Measurements from ENCODE around the gene UBE2O. TPM values are rescaled to one million over a fixed set of nuclear protein-coding genes. Genes with fewer than 3 reads are reported as not detected.

UBE2O gene
- total and polyA plus RNA-seq, 4 donors = 25.0 to 47.4 (median 35.8) TPM

GRCh38 chr17:76382351-76382802, 70.6 kb downstream of the UBE2O start:
- H3K27ac ChIP-seq (ENCODE audit: low read depth, low read length) = peak overlapping the region; percentile 84
- H3K4me3 ChIP-seq (ENCODE audit: low read depth, low read length) = peak overlapping the region; percentile 58
- no peaks in the 10 kb centered on the region for H3K9me3 ChIP-seq (ENCODE audit: control insufficient read depth, insufficient read depth, low read length)
- 15% methylated on average over 20 of the region's 21 CpGs for WGBS (ENCODE audit: insufficient coverage)
- peak in 1 of 6 donors; percentile 73 for DNase-seq (ENCODE audit: low read depth in 4 of 6, low spot score in 6 of 6)
- H3K4me1 ChIP-seq (ENCODE audit: control insufficient read depth, insufficient read depth, low read length) = peaks cover 56% of the 10 kb centered on the region
- peaks cover 37% of the 10 kb centered on the region for H3K27me3 ChIP-seq (ENCODE audit: control insufficient read depth, insufficient read depth, low read length)
- H3K36me3 ChIP-seq (ENCODE audit: control insufficient read depth, insufficient read depth, low read length) = peaks cover 12% of the 10 kb centered on the region

GRCh38 chr17:76381633-76382350, 71.2 kb downstream of the UBE2O start:
- WGBS (ENCODE audit: insufficient coverage) = 69% methylated on average over 17 of the region's 19 CpGs
- peaks cover 6% of the 10 kb centered on the region for H3K36me3 ChIP-seq (ENCODE audit: control insufficient read depth, insufficient read depth, low read length)
- peaks cover 59% of the 10 kb centered on the region for H3K4me1 ChIP-seq (ENCODE audit: control insufficient read depth, insufficient read depth, low read length)
- H3K27me3 ChIP-seq (ENCODE audit: control insufficient read depth, insufficient read depth, low read length) = peaks cover 37% of the 10 kb centered on the region
- peak in 1 of 6 donors; percentile 74 for DNase-seq (ENCODE audit: low read depth in 4 of 6, low spot score in 6 of 6)
- H3K4me3 ChIP-seq (ENCODE audit: low read depth, low read length) = peak overlapping the region; percentile 58
- peak overlapping the region; percentile 84 for H3K27ac ChIP-seq (ENCODE audit: low read depth, low read length)
- H3K9me3 ChIP-seq (ENCODE audit: control insufficient read depth, insufficient read depth, low read length) = no peaks in the 10 kb centered on the region

- 91% methylated on average over 17 of the region's 21 CpGs for WGBS (ENCODE audit: insufficient coverage)
- H3K27me3 ChIP-seq (ENCODE audit: control insufficient read depth, insufficient read depth, low read length) = peaks cover 19% of the 10 kb centered on the region
- H3K27ac ChIP-seq (ENCODE audit: low read depth, low read length) = no peak overlapping the region
- peaks cover 53% of the 10 kb centered on the region for H3K4me1 ChIP-seq (ENCODE audit: control insufficient read depth, insufficient read depth, low read length)
- no peak overlapping the region for H3K4me3 ChIP-seq (ENCODE audit: low read depth, low read length)
- DNase-seq (ENCODE audit: low read depth in 4 of 6, low spot score in 6 of 6) = no peak
- H3K9me3 ChIP-seq (ENCODE audit: control insufficient read depth, insufficient read depth, low read length) = no peaks in the 10 kb centered on the region
- H3K36me3 ChIP-seq (ENCODE audit: control insufficient read depth, insufficient read depth, low read length) = no peaks in the 10 kb centered on the region
Observed at GRCh38 chr17:76379646-76380376, 73.1 kb downstream of the UBE2O start.

DNA sequence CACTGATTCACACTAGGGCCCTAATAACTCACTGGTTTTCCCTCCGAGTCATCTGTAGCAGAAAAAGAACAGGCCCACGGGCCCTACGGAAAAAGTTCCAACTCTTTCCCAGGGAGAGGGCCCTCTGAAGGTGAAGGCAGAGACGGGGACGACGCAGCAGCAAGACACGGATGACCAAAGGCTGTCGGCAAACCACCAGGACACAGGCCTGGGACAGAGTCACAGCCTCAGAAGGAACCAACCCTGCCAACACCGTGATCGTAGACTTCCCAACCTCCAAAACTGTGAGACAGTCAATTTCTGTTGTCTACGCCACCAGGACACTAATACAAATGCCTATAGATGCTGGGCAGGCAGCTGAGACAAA, 73.7 kb downstream of the UBE2O start:
- no peak for DNase-seq (ENCODE audit: low read depth in 4 of 6, low spot score in 6 of 6)
- WGBS (ENCODE audit: insufficient coverage) = 81% methylated on average over 8 of the region's 11 CpGs
- no peaks in the 10 kb centered on the region for H3K36me3 ChIP-seq (ENCODE audit: control insufficient read depth, insufficient read depth, low read length)
- peaks cover 55% of the 10 kb centered on the region for H3K4me1 ChIP-seq (ENCODE audit: control insufficient read depth, insufficient read depth, low read length)
- H3K27me3 ChIP-seq (ENCODE audit: control insufficient read depth, insufficient read depth, low read length) = peaks cover 16% of the 10 kb centered on the region
- H3K9me3 ChIP-seq (ENCODE audit: control insufficient read depth, insufficient read depth, low read length) = no peaks in the 10 kb centered on the region
- H3K27ac ChIP-seq (ENCODE audit: low read depth, low read length) = no peak overlapping the region
- H3K4me3 ChIP-seq (ENCODE audit: low read depth, low read length) = no peak overlapping the region

- H3K4me1 ChIP-seq (ENCODE audit: control insufficient read depth, insufficient read depth, low read length) = peaks cover 56% of the 10 kb centered on the region
- no peak overlapping the region for H3K4me3 ChIP-seq (ENCODE audit: low read depth, low read length)
- H3K9me3 ChIP-seq (ENCODE audit: control insufficient read depth, insufficient read depth, low read length) = no peaks in the 10 kb centered on the region
- WGBS (ENCODE audit: insufficient coverage) = 92% methylated on average over 2 of the region's 5 CpGs
- H3K36me3 ChIP-seq (ENCODE audit: control insufficient read depth, insufficient read depth, low read length) = no peaks in the 10 kb centered on the region
- no peak overlapping the region for H3K27ac ChIP-seq (ENCODE audit: low read depth, low read length)
- peaks cover 14% of the 10 kb centered on the region for H3K27me3 ChIP-seq (ENCODE audit: control insufficient read depth, insufficient read depth, low read length)
- no peak for DNase-seq (ENCODE audit: low read depth in 4 of 6, low spot score in 6 of 6)
Observed at GRCh38 chr17:76378548-76379274, 74.2 kb downstream of the UBE2O start.

GRCh38 chr17:76376318-76377133, 76.4 kb downstream of the UBE2O start:
- Histone ChIP-seq H3K9me3 (ENCODE audit: control insufficient read depth, insufficient read depth, low read length) (no peaks in the 10 kb centered on the region), H3K27me3 (ENCODE audit: control insufficient read depth, insufficient read depth, low read length) (no peaks in the 10 kb centered on the region), H3K27ac (ENCODE audit: low read depth, low read length) (no peak overlapping the region), H3K36me3 (ENCODE audit: control insufficient read depth, insufficient read depth, low read length) (no peaks in the 10 kb centered on the region), H3K4me3 (ENCODE audit: low read depth, low read length) (no peak overlapping the region), H3K4me1 (ENCODE audit: control insufficient read depth, insufficient read depth, low read length) (peaks cover 39% of the 10 kb centered on the region)
- no peak for DNase-seq (ENCODE audit: low read depth in 4 of 6, low spot score in 6 of 6)
- 74% methylated on average over 7 of the region's 8 CpGs for WGBS (ENCODE audit: insufficient coverage)

GRCh38 chr17:76371656-76372628, 81.0 kb downstream of the UBE2O start:
- Histone ChIP-seq H3K27me3 (ENCODE audit: control insufficient read depth, insufficient read depth, low read length) (no peaks in the 10 kb centered on the region), H3K4me1 (ENCODE audit: control insufficient read depth, insufficient read depth, low read length) (peaks cover 50% of the 10 kb centered on the region), H3K36me3 (ENCODE audit: control insufficient read depth, insufficient read depth, low read length) (no peaks in the 10 kb centered on the region), H3K4me3 (ENCODE audit: low read depth, low read length) (no peak overlapping the region), H3K9me3 (ENCODE audit: control insufficient read depth, insufficient read depth, low read length) (no peaks in the 10 kb centered on the region), H3K27ac (ENCODE audit: low read depth, low read length) (no peak overlapping the region)
- DNase-seq (ENCODE audit: low read depth in 4 of 6, low spot score in 6 of 6) = no peak
- WGBS (ENCODE audit: insufficient coverage) = 92% methylated on average over 8 of the region's 16 CpGs

GRCh38 chr17:76370261-76370993, 82.5 kb downstream of the UBE2O start:
- Histone ChIP-seq H3K27ac (ENCODE audit: low read depth, low read length) (no peak overlapping the region), H3K27me3 (ENCODE audit: control insufficient read depth, insufficient read depth, low read length) (no peaks in the 10 kb centered on the region), H3K4me1 (ENCODE audit: control insufficient read depth, insufficient read depth, low read length) (peaks cover 36% of the 10 kb centered on the region), H3K36me3 (ENCODE audit: control insufficient read depth, insufficient read depth, low read length) (no peaks in the 10 kb centered on the region), H3K4me3 (ENCODE audit: low read depth, low read length) (no peak overlapping the region), H3K9me3 (ENCODE audit: control insufficient read depth, insufficient read depth, low read length) (no peaks in the 10 kb centered on the region)
- WGBS (ENCODE audit: insufficient coverage) = 10% methylated on average over 3 of the region's 11 CpGs
- peak in 1 of 6 donors; percentile 85 for DNase-seq (ENCODE audit: low read depth in 4 of 6, low spot score in 6 of 6)

All from spinal cord (tissue), 10 donors.